NB4 (cell line): ENCODE data around the gene AXIN1.

Experiments used
- MYC ChIP-seq: IDR thresholded peaks from 2 replicates; pipeline ENCODE4 v1.6.1; 2011; ENCODE audit warnings: low read depth, low read length
- POLR2A ChIP-seq: IDR thresholded peaks from 2 replicates; pipeline ENCODE4 v1.6.1; 2011; ENCODE audit warnings: mild to moderate bottlenecking; ENCODE audit not compliant: insufficient read length; ENCODE audit errors: extremely low read depth
- TF ChIP-seq, protein P1 (sequence below): IDR thresholded peaks from one replicate; pipeline ENCODE4 v1.5.1; 2012; ENCODE audit warnings: low read depth, low read length
- TF ChIP-seq, protein P2 (sequence below): IDR thresholded peaks from 2 replicates; pipeline ENCODE4 v1.6.1; 2011; ENCODE audit warnings: low read depth, low read length

DNA sequence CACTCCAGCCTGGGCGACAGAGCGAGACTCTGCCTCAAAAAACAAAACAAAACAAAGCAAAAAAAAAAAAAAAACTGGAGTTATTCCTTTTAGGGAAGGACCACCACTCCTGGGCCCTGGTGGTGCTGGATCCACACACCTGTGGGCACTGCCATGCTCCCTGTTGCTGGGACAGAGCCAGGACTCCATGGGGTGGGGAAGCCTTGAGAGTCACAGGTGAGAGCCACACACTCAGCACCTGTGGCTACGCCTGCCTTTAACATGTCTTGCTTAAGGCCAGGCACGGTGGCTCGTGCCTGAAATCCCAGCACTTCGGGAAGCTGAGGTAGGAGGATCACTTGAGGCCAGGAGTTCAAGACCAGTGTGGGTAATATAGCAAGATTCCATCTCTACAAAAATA lies 51.3 kb downstream of the AXIN1 start:
- TF ChIP-seq, protein P1, sequence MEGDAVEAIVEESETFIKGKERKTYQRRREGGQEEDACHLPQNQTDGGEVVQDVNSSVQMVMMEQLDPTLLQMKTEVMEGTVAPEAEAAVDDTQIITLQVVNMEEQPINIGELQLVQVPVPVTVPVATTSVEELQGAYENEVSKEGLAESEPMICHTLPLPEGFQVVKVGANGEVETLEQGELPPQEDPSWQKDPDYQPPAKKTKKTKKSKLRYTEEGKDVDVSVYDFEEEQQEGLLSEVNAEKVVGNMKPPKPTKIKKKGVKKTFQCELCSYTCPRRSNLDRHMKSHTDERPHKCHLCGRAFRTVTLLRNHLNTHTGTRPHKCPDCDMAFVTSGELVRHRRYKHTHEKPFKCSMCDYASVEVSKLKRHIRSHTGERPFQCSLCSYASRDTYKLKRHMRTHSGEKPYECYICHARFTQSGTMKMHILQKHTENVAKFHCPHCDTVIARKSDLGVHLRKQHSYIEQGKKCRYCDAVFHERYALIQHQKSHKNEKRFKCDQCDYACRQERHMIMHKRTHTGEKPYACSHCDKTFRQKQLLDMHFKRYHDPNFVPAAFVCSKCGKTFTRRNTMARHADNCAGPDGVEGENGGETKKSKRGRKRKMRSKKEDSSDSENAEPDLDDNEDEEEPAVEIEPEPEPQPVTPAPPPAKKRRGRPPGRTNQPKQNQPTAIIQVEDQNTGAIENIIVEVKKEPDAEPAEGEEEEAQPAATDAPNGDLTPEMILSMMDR: no peak
- TF ChIP-seq, protein P2, sequence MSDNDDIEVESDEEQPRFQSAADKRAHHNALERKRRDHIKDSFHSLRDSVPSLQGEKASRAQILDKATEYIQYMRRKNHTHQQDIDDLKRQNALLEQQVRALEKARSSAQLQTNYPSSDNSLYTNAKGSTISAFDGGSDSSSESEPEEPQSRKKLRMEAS: no peak
- TF ChIP-seq POLR2A (no peak), MYC (no peak)
